HG03095 (cell line): ENCODE data around the gene RASGRF2.

Experiments
- ATAC-seq: cut with Tn5 transposase; IDR thresholded peaks from one replicate; pipeline ENCODE4 v1.9.1; 2021; ENCODE audit warnings: moderate library complexity; ENCODE audit not compliant: unreplicated experiment

The RASGRF2 gene

GRCh38 chr5:80953587-80953986 lies 6.6 kb upstream of the RASGRF2 start:
- ATAC-seq, result no peak

DNA sequence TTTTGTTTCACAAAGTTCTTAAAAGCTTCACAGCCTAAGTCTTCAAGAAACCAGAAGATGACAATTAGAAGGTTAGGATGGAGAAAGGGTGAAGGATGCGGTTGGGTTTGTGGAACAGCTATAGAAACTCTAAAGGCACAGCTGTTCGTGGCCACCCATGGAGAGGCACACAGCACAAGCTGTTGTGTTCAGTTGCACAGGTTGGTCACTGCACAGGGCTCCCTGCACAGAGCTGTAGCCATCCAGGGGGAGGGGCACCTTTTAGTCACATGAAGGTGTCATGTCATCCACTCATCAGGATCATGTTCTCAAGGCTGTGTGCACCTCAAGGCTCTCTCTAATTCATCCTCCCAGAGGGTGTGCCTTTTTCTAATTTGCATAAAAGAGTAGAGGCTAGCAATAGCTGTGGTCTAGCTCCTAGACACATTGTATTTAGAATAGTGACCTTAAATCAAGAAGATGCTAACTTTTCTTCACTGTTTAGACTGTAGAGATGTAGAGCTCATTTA lies 5.0 kb upstream of the RASGRF2 start:
- ATAC-seq, result no peak

DNA sequence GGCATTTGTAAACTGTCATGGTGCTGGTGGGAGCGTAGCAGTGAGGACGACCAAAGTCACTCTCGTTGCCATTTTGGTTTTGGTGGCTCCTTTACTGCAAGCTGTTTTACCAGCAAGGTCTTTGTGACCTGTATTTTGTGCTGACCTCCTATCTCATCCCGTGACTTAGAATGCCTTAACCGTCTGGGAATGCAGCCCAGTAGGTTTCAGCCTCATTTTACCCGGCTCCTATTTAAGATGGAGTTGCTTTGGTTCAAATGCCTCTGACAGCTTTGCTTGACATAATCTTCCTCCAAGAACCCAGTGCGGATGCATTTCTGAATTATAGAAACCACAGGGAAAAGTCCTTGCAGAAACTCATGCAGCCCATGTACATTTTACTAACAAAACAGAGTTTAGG lies 3.9 kb upstream of the RASGRF2 start:
- no peak for ATAC-seq

- no peak for ATAC-seq
Measured at GRCh38 chr5:80957031-80957761, 3.0 kb upstream of the RASGRF2 start.

DNA sequence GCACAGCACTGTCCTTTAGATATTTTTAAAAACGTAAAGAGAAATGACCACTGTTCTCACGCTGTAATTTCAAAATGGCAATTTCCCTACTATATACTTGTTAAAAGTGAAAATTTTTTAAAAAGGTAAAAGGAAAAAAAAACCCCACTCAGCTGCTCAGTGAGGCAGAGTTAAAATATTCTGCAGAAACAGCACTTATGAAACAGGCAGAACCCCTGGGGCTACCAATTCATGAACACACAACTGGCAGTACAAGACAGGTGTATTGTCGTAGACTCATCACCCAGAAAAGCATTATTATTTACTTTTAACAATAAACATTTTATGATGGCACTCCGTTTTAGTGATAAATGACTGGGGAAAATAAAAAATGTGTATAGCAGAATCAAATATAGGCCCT lies 1.5 kb upstream of the RASGRF2 start:
- no peak for ATAC-seq

DNA sequence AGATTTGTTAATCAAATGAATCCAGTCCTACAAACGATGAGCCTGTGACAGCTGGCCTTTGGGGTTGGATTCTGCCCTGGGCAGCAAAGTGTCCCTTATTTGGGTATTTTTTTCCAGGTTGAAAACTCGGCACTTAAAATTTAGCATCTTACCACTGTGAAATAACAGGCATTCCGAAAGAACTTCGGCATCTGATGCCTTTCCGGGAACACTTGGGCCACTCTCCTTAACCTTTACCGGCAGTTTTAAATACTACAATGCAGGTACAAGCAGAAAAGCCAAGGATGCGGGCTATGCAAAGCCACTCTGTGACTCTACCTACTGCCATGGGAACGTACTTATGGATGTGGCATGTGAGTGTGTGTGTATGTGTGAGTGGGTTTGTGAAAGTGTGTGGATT lies 1.0 kb upstream of the RASGRF2 start:
- ATAC-seq, result no peak

DNA sequence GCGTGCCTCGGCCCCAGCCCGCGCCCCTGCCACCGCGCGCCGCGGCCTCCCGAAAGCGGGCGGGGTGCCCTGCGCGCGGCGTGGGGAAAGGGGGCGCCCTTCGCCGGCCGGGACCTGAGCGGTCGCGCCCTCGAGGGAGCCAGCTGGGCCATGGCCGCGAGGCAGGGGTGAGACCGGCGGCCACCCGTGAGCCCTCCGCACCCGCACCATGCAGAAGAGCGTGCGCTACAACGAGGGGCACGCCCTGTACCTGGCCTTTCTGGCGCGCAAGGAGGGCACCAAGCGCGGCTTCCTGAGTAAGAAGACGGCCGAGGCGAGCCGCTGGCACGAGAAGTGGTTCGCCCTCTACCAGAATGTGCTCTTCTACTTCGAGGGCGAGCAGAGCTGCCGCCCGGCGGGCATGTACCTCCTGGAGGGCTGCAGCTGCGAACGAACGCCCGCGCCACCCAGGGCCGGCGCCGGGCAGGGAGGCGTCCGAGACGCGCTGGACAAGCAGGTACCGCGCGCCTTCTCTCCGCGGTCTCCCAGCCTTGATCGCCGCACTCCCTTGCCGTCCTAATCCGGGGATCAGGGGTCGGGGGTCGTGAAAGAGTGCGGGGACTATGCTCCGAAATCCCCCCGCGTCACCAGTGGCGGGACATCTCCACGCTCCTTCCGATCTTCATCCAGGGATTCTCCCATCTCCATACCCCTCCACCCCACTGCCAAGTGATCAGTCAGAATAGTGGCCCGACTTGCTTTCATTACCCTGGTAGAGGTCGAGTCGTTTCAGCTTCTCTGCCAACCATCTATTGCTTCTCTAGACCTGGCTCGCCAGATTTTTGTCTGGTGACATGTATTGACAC lies 590 bp downstream of the RASGRF2 start:
- ATAC-seq, result no peak

GRCh38 chr5:80961376-80962281 lies 1.5 kb downstream of the RASGRF2 start:
- no peak for ATAC-seq

DNA sequence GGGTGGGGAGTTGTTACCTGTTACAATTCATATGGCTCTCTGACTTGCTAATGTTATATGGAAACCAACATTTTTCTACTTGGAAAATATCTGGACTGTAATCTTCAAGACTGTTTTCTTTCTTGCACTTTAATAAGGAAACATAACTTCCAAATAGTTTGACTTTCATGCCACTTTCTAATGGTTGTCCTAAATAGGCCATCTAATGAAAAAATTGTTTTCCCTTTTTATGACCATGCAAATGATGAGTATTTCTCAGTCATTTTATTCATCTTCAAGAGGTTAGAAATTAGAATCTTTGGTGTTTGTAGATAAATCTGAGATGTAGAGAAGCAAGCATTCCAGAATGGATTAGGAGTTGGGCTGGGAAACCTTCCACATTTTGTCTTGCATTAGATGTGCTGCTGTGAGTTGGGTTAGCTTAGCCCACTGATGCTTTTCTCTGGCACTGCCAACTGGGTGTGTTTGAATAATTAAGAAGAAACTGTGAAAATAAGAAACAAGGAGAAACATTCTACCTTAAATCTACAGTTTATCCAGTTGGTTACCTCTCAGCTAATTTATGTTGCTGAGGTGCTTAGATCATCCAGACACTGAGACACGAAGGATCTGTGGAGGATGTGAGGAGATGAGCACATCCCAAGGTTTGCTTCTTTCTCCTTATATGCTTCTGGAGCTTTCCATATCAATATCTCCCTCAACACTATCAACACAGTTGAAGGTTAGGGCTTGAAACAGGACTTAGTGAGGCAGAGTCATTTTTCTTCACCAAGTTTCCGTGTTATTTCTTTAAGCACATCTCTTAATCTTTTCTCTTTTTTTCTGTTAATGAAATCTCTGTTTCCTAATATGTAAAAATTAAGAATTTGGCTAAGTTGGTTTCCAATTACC lies 2.7 kb downstream of the RASGRF2 start:
- no peak for ATAC-seq

- no peak for ATAC-seq
Measured at GRCh38 chr5:80963521-80963895, 3.3 kb downstream of the RASGRF2 start.

GRCh38 chr5:80963966-80964481 lies 3.9 kb downstream of the RASGRF2 start:
- ATAC-seq, result no peak

- ATAC-seq, result no peak
Measured at GRCh38 chr5:80964491-80964890, 4.3 kb downstream of the RASGRF2 start.

DNA sequence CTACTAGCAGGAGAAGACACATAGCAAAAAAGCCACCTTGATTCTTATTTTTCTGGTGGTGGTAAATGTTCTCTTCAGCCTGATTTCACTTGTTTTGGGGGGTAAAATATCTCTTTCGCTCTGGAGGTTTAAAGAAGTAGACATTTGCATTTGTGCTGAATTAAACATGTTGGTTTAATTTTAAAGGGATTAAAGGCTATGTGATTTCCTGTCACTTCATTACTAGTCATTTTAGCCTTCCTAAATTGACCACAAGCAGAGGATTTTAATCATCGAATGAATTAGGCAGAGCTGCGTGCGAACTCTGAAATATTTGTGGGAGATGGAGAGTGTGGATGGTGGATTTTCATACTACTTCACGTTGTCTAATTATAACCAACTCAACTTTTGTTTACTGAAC lies 4.8 kb downstream of the RASGRF2 start:
- ATAC-seq, result no peak

- ATAC-seq, result no peak
Measured at GRCh38 chr5:80967500-80968181, 7.5 kb downstream of the RASGRF2 start.

DNA sequence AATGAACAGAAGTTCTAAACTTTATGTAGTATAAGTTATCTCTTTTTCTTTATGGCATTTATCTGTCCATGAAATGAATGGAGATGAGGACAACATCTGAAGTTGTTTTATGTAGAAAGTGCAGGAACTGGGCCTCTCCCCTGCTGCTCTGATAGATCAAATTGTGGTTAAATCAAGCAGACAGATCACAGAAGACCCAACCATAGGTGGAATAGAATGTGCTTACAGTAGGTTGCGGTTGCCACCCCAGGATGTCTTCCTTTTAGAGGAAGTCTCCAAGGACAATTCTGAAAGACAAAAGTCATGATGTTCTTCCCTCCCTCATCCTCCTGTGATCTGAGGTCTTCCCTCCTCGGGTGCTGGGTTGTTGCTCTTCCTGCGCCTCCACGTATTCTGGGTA lies 12.9 kb downstream of the RASGRF2 start:
- no peak for ATAC-seq

DNA sequence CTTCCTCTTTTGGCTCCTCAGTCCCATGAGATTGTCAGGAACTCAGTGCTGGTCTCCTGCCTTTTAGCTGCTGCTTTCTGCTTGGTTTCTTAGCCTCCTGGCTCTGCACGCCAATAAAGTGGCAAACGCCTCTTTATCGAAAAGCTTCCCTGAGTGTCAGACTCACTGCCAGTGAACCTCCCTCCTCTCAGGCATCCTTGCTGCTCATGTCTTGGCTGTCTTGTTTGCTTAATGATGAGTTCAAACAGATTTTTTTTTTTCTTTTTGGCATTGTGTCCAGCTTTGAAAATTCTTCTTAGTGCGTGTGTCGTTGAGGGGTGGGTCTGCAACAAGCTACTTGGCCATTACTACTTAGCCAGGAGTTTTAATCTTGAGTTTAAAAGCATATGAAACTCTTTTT lies 14.9 kb downstream of the RASGRF2 start:
- ATAC-seq, result no peak

DNA sequence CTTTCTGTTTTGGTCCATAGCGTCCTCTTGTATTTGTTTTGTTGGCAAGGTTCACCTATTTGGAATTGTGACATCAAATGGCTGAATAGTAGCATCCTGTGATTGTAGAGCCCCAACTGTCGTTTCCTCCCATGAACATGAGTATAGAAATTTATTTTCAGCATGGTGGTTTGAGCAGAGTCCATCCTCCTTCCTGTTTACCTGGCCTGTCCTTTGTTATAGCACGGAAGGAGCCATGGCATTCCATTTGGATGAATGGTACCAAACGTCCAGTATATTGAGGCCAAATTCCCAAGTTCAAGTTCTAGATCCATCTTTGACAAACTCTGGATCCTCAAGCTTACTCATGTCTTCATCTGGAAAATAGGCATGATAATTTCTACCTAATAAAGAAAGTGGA lies 16.8 kb downstream of the RASGRF2 start:
- ATAC-seq, result no peak

DNA sequence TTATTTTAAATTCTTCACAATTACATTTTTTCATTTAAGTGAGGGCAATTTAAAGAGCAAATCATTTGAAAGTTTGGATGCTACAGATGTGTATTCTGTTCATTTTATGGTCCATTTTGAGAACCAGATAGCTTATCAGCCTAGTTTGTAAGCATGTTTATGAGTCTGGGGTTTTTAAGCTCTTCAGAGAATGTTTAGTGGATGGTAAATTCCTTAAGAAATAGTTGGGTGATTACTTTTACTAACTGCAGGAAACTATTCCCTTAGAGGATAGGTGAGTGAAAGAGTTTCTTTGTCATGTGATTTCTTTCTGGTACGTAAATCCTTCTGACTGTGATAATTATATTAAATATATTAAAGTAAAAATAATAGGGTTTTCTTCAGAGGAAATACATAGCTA lies 17.6 kb downstream of the RASGRF2 start:
- no peak for ATAC-seq

DNA sequence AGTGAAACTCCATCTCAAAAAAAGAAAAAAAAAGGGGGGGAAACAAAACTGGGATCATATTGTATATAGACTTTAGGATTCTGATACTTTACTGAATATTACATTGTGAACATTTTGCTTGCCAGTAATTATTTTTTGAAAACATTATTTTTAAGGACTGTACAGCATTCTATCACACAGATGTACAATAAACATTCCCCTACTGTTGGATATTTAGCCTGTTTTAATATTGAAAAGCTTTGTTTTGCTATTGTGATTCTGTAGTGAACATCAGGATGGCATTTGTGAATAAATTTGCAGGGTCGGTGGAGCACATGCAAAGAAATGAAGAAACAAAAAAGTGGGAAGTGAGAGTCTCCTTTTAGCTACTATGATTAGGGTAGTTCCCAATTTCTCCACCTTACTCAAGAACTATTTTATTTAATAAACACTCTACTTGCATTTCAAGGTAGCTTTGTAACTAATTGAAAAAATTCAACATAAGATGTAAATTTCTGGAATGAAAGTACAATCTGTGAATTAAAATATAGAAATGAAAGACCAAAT lies 18.7 kb downstream of the RASGRF2 start:
- ATAC-seq, result no peak
